AG09309 (cell line): Measurements from ENCODE around the gene PSMD13.

Experiments used
- DNase-seq: peaks from one replicate; pipeline ENCODE4 v3.0.0-alpha.2; 2010; ENCODE audit warnings: low read depth
- H3K4me3 ChIP-seq: 2 replicates; pipeline ENCODE4 v1.5.1; 2011; ENCODE audit warnings: mild to moderate bottlenecking, low read depth, low read length, moderate library complexity; ENCODE audit not compliant: control insufficient read depth
- TF ChIP-seq, protein P1 (sequence below): IDR thresholded peaks from 2 replicates; pipeline ENCODE4 v1.5.1; 2011; ENCODE audit warnings: mild to moderate bottlenecking, low read depth, low read length, inconsistent platforms; ENCODE audit not compliant: insufficient read depth, control insufficient read depth; ENCODE audit errors: missing control alignments

Gene PSMD13

DNA sequence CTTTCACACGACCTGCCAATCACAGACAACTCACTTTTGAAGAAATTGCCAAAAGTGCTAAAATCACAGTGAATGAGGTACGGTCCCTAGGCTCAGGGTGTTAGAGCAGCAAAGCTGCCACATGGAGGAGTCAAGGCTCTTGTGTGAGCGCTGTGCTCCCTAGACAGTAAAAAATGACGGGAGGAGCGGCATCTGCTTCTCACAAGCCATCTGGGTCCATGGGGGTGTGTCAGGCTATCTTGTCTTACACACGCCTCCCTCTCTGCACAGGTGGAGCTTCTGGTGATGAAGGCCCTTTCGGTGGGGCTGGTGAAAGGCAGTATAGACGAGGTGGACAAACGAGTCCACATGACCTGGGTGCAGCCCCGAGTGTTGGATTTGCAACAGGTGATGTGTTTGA, 14.8 kb downstream of the PSMD13 start:
- TF ChIP-seq, protein P1, sequence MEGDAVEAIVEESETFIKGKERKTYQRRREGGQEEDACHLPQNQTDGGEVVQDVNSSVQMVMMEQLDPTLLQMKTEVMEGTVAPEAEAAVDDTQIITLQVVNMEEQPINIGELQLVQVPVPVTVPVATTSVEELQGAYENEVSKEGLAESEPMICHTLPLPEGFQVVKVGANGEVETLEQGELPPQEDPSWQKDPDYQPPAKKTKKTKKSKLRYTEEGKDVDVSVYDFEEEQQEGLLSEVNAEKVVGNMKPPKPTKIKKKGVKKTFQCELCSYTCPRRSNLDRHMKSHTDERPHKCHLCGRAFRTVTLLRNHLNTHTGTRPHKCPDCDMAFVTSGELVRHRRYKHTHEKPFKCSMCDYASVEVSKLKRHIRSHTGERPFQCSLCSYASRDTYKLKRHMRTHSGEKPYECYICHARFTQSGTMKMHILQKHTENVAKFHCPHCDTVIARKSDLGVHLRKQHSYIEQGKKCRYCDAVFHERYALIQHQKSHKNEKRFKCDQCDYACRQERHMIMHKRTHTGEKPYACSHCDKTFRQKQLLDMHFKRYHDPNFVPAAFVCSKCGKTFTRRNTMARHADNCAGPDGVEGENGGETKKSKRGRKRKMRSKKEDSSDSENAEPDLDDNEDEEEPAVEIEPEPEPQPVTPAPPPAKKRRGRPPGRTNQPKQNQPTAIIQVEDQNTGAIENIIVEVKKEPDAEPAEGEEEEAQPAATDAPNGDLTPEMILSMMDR = no peak
- DNase-seq = no peak
- no peak overlapping the region for H3K4me3 ChIP-seq

GRCh38 chr11:252666-253065, 15.9 kb downstream of the PSMD13 start:
- TF ChIP-seq, protein P1 = no peak
- DNase-seq = no peak
- H3K4me3 ChIP-seq = no peak overlapping the region

DNA sequence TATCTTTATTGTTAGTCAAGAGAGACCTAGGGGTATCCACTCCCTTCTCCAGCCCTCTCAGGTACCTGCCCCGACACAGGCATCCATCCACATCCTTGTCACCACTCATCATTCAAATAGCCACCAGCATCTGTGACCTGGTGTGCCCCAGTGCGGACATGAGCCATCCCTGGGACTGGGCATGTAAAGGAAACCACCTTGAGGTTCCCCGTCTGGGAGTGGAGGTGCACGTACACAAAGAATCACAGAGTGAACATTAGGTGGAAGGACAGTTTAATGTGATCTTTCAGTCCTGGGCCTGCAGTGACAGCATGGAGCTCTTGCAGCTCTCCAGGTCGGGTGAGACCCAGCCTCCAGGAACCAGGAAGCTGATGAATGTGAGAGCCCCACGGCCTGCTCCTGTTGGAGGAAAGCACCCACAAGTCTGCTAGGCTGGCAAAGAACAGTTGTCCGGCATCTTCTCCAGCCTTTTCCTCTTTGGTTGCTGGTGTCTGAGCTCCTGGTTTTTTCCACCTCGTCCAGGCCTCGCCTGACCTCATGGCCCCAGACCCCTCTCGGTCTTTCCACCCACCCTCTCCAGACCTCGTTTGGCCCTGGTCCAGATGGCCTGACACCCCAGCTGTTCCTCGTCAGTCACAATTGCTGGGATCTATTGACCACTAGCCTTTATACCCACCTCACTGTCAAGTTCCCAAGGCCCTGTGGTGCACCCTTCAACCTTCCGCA, 16.5 kb downstream of the PSMD13 start:
- no peak overlapping the region for H3K4me3 ChIP-seq
- TF ChIP-seq, protein P1 = no peak
- no peak for DNase-seq

- TF ChIP-seq, protein P1 = no peak
- no peak for DNase-seq
- H3K4me3 ChIP-seq = no peak overlapping the region
Observed at GRCh38 chr11:253886-254270, 17.1 kb downstream of the PSMD13 start.

- no peak for DNase-seq
- no peak overlapping the region for H3K4me3 ChIP-seq
- TF ChIP-seq, protein P1 = no peak
Observed at GRCh38 chr11:255176-255575, 18.4 kb downstream of the PSMD13 start.

DNA sequence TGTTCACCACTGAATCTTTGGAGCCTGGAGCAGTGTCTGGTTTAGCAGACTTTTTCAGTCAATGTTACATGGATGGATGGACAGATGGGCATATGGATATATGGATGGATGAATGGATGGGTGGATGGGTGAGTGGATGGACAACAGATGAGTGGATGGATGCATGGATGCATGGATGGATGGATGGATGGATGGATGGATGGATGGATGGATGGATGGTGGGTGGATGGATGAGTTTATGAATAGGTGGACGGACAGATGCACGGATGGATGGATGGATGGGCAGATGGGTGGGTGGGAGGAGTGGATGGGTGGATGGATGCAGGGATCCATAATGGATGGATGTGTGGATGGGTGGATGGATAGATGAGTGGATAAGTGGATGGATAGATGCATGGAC, 19.0 kb downstream of the PSMD13 start:
- no peak overlapping the region for H3K4me3 ChIP-seq
- DNase-seq = no peak
- TF ChIP-seq, protein P1 = no peak

- DNase-seq = no peak
- TF ChIP-seq, protein P1 = no peak
- no peak overlapping the region for H3K4me3 ChIP-seq
Observed at GRCh38 chr11:256952-257737, 20.4 kb downstream of the PSMD13 start.
